Posterior cingulate gyrus (tissue), 11 donors: Measurements from ENCODE around the gene SRI.
"Not testable (repeated sequence)": the region's sequence is repeated elsewhere in the genome, so short reads cannot be mapped to it uniquely, and the experiment has no call there.

Experiments used
- DNase-seq, 10 donors: peaks; one replicate each; pipeline versions ENCODE4 v3.0.0 to v3.0.0-alpha.2; 2020 to 2021; ENCODE audit warnings: mixed read lengths in 3 of 10
- intact Hi-C: fragments of 100-400 bp; cut with DNase I; formaldehyde crosslinking; loops from one replicate; pipeline ENCODE4 v1.15.1; 2023

SRI gene

GRCh38 chr7:88191911-88192310, 27.9 kb downstream of the SRI start:
- intact Hi-C loops: no loop called here
- DNase-seq: no peak

DNA sequence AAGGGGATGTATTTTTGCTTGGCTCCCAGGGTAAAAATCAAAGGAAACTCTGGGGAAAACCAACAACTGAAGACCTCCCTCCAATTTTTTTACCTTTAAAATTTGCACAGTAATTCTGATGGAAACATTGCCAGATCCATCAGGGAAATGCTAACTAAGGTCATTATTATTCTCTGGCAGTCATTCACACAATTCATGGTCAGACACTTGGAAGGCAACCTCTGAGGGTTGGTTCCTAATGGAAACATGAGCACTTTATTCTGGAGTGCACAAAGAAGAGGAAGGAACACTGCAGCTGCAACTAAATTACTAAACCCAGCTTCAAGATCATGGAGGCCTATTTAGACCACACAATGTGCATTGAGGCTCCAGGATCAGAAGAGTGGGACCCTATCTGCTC, 34.2 kb downstream of the SRI start:
- intact Hi-C loops: no loop called here
- no peak for DNase-seq

- intact Hi-C loops: no loop called here
- peak in 3 of 10 donors; percentile 18 to 75 (median 50) for DNase-seq
These were observed 35.0 kb downstream of the SRI start for GRCh38 chr7:88184848-88185304.

GRCh38 chr7:88183051-88183450, 36.8 kb downstream of the SRI start:
- DNase-seq: no peak
- intact Hi-C loops: no loop called here

- DNase-seq: no peak
- intact Hi-C loops: no loop called here
These were observed 43.6 kb downstream of the SRI start for GRCh38 chr7:88176190-88176589.

DNA sequence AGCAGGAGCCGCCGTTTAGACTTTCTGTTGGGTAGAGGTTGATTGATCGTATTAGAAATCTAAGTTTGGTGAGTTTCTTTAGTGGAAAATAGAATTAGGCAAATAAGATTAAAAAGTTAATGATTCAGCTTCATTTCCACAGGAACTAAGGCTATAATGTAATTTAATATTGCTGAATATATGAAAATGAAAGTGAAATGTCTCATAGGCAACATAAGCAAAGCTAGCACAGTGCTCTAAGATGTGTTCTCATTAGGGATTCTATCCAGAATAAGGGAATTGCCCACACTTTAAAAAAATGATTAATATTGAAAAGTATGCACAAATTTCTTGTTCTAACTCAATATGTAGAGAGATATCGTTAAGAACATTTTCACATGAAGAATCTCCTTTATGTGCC, 47.0 kb downstream of the SRI start:
- DNase-seq: no peak
- intact Hi-C loops: no loop called here

DNA sequence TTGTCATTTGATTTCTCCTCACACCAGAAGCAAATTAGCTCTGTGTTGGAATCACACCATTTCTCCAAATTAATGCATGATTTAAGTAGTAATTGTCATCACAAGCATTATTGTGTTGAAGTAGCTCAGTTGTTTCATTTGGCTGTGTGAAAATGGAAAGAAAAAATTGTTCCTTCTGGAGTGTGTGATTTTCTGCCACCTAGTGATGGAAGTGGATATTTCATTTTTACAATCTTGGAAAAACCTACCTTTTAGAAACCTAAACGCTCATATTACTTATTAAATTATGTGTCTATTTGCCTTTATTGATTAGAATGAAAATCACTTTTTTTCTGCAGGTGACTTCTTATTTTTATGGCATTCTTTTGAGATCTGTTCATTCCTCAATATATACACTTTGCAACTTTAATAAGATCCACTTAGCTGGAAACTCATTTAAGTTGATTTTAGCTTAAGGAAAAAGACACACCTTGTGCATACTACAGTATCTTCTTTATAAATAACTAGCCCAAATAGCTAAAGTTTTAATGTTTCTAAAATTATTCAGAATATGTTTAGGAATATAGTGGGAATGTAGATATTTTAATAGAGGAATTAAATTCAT, 50.0 kb downstream of the SRI start:
- DNase-seq: no peak
- intact Hi-C loops: loop anchor here (5.0 kb wide), 1 partner anchor 663 kb away; no protein-coding TSS in a partner anchor

GRCh38 chr7:88167721-88168120, 52.1 kb downstream of the SRI start:
- intact Hi-C loops: loop anchor here (5.0 kb wide), 1 partner anchor 660 kb away; no protein-coding TSS in a partner anchor
- no peak for DNase-seq

- intact Hi-C loops: loop anchor here (5.0 kb wide), 1 partner anchor 660 kb away; no protein-coding TSS in a partner anchor
These were observed 52.6 kb downstream of the SRI start for GRCh38 chr7:88167223-88167622.

GRCh38 chr7:88165697-88166096, 54.1 kb downstream of the SRI start:
- no peak for DNase-seq
- intact Hi-C loops: loop anchor here (5.0 kb wide), 1 partner anchor 658 kb away; no protein-coding TSS in a partner anchor

More at GRCh38 chr7:88167223-88167622, 52.6 kb downstream of the SRI start:
- peak; percentile 21 to 91 (median 53) for DNase-seq

DNA sequence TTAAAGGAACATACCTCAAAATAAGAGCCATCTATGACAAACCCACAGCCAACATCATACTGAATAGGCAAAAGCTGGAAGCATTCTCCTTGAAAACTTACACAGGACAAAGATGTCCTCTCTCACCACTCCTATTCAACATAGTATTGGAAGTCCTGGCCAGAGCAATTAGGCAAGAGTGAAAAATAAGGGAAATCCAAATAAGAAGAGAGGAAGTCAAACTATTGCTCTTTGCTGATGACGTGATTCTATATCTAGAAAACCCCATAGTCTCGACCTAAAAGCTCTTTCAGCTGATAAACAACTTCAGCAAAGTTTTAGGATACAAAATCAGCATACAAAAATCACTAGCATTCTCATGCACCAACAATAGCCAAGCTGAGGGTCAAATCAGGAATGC, 60.1 kb downstream of the SRI start:
- DNase-seq, intact Hi-C loops: not testable (repeated sequence)

GRCh38 chr7:88156356-88156755, 63.5 kb downstream of the SRI start:
- intact Hi-C loops: no loop called here
- DNase-seq: no peak

DNA sequence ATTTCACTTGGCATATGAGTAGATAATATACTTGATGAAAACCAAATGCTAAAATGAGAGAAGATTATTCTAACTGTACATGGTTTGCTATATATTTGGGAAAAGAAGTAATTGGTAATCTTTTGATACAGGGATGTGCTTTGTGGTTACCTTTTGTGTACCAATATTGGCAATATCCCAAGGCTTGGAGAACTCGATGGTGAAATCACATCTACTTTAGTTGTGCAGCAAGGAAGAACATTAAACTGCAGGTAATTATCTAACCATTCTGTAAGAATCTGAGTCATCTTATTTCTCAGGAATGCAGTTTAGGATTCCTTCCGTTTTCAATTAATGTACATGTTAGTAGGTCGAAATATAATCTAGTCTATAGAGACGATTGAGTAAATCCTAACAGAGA, 64.1 kb downstream of the SRI start:
- no peak for DNase-seq
- intact Hi-C loops: no loop called here
